Activated CD4-positive, alpha-beta T cell treated with anti-CD3 and anti-CD28 coated beads, Interleukin-2, amount 50 U/mL, for 48 hours (primary cell): ENCODE measurements around the gene MLKL.
A peak's percentile ranks its signal among the peaks of the same experiment; 100 is the strongest.
"Not testable (repeated sequence)": the region's sequence is repeated elsewhere in the genome, so short reads cannot be mapped to it uniquely, and the experiment has no call there.

Source experiments
- DNase-seq, 2 experiments: peaks; one replicate each; pipeline ENCODE4 v3.0.0-alpha.2; 2020

Gene MLKL

DNA sequence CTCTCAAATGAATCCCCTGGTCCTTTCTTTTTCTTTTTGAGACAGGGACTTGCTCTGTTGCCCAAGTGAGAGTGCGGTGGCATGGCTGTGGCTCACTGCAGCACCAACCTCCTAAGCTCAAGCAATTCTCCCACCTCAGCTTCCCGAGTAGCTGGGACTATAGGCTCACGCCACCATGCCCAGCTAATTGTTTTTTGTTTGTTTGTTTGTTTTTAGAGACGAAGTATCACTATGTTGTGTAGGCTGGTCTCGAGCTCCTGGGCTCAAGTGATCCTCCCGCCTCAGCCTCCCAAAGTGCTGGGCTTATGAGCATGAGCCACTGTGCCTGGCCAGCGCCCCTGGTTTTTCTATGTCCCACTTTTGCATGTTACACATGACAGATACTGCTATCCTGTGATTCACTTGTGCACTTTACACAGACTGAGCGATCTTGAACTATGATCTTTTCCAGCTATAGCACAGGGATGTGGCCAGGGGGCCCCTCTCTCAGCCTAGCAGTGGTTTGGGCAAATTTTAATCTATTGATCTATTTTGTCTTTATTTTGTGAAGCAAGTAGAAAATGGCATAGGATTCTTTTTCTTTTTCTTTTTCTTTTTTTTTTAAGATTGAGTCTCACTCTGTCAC, 31.3 kb upstream of the MLKL start:
- no peak for DNase-seq

DNA sequence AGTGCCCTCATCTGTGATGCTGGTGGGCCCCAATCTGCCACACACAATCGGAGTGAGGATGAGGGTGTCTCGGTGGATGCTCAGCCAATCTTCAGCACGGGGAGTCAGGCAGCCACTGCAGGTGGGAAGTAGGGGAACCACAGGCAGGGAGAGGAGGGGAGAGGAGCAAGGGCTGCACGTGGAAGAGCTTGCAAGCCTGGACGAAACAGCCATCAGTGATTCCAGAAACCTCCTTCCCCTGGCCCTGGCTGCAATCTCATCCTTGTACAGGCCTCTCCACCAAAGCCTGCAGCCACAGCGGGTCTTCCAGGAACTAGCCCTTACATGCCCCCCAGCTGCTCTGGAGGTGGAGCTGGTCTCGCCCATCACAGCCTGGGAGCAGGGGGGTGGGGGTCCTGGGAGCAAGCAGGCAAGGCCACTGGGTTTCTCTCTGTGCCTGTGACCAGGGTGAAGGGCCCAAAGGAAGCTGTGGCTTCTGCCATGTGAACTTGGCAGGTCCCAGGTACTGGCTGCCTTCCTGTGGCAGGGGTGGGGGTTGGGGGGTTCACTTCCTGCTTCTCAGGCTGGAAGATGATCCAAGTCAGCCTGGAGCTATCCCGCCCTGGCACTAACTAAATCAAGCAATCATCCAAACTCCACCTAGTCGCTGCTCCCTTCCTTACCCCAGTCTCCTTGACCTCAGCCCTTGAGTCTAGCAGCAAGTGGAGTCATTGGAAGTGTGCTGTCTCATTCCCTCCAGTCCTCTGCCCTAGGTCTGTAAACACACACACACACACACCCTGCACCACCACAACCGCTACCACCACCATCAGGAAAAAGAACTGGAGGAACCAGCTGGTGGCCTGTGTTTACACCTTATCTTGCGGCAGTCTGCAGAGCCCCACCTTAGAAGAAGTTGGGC, 29.4 kb upstream of the MLKL start:
- no peak for DNase-seq

DNA sequence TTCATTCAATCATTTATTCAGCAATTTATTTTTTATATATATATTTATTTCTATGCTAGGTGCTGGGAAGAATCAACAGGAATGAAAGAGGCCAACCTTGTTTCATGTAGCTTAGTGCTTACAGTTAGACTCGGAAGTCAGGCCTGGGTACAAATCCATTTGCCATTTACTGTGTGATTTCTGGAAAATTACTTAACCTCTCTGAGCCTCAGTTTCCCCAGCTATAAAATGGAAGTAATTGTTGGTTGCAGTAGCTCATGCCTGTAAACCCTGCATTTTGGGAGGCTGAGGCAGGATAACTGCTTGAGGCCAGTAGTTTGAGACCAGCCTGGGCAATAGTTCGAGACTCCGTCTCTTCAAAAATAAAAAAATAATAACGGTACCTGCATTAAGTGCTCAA, 27.2 kb upstream of the MLKL start:
- DNase-seq = no peak

DNA sequence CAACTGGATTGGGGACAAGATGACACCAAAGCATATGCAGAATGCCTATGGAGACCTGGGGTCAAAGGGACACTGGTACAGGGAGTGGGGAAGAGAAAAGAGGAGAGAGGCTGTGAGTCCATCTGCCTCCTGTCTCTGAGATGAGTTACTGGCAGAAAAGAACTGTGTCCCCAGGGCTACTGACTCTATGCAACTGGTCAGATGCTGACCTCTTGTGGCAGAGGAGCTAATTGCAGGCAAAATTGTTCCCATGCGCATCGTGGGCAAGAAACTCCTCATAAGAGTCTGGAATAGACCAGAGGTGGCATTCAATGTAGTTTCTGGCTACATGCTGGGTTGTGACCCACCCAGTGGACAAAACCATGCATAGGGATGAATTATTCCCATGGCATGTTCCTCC, 26.1 kb upstream of the MLKL start:
- DNase-seq = peak; percentile 56 to 68

DNA sequence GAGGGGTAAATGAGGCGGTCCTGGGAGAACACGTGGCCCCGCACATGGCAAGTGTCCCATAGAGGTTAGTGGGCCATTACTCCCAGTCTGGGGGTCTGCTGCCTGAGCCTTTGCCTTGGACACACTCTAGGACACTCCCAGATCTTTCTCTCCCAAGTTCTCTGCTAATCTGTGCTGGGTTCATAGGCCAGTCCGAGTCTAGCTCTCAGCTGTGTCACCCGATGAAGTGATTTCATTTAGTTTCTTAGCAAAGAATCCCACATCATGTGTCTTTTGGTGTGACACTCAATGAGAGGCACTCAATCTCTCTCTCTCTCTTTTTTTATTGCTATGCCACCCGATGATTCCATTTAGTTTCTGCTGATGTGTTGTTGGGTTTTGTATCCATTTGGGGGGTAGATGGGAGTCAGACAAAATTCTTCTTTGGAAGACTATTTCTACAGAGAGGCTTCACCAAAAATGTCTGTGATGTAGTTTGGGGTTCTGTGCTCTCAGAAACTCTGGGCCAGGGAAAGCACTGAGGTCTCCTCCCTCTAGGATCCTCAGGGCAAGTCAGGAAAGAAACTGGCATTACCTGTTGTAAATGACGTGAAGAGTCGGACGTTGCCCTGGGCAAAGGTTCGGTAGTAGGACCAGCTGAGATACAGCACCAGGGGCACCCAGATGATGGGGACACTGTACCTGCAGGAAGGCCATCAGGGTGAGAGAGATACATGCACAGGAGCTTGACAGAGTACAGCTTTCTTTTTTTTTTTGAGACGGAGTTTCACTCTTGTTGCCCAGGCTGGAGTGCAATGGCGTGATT, 25.2 kb upstream of the MLKL start:
- no peak for DNase-seq

DNA sequence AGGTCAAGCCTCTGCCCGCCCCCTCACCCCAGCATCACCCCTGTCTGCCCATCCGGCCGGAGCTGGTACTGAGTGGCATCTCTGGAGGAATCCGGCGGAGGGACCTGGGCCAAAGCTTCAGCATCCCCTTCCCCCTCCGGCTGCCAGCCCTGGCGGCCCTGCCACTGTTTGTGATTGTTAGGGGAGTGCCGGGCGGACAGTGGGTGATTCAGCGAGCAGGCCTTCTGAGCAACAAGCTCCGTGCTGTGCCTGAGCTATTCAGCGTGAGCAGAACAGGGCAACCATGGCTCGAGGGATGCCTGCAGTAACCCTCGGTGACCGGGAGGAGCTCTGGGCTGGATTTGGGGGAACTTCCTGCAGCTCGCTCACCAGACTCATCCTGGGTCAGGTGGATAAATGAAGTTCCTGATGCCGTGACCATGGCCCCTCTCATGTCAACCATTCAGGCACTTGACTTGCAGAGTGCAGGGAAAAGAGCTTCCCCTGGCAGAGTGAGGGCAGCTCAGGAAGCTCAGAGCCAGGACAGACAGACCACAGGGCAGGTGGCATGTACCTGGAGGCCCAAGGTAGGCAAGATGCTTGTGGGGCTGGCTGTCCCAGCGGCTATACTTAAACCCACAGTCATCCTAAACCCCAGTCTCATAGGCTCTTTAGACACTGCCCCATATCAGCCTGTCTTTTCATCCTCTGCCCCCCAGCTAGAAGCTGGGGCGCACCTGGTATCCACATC, 24.3 kb upstream of the MLKL start:
- no peak for DNase-seq

DNA sequence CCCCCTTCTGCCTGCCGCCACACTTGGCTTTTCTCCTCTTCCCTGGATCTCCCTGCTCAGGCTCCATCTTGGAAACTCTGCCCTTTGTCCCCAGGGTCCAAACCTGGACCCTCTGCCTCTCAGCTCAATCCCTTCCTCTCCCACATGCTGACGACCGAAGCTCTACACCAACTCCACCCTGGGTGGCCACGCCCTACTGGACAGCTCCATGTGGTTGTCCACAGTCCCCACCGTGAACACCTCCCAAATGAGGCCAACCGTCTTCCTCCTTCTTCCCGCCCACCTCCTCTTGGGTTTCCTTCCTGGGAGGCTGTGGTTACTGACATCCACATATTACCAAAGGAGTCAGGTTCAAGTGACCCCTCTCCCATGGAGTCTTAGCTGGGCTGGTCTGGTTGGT, 22.6 kb upstream of the MLKL start:
- no peak for DNase-seq

DNA sequence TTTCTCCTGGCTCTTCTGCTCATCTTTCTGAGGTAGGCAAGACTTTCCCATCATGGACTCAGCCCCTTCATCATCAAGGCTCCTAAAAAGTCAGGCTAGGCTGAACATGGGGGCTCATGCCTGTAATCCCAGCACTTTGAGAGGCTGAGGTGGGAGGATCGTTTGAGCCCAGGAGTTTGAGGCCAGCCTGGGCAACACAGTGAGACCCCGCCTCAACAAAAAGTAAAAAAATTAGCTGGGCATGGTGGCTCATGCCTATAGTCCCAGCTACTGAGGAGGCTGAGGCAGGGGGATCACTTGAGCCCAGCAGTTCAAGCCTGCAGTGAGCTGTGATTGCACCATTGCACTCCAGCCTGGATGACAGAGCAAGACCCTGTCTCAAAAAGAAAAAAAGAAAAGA, 21.5 kb upstream of the MLKL start:
- not testable (repeated sequence) for DNase-seq

DNA sequence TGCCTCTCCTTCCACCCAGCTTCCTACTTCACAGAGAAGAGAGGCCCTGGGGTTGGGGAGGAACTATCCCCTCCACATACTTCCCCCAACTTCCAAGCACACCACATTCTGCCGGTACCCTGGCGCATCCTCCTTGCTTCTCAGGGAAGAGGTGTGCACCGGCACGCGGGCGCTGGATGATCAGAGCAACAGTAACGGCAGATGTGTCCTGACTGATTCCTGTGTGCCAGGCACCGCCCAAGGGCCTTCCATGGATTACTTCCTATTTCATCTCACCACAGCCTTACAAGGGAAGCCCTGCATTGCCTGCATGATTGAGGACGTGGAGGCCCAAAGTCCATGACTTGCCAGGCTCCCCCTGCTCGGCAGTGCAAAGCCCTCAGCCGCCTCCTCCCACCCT, 21.1 kb upstream of the MLKL start:
- DNase-seq = no peak

DNA sequence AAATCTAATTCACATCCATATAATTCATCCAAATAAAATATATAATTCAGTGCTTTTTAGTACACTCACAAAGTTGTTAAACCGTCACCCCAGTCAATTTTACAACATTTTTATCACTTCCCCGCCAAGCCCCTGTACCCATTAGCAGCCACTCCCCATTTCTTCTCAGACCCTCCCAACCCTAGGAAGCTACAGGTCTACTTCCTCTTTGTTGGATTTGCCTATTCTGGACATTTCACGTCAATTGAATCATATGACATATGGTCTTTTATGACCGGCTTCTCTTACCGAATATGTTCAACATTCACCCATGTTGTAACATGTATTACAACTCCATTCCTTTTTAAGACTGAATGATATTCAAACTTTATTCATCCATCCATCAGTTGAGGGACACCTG, 19.9 kb upstream of the MLKL start:
- no peak for DNase-seq

DNA sequence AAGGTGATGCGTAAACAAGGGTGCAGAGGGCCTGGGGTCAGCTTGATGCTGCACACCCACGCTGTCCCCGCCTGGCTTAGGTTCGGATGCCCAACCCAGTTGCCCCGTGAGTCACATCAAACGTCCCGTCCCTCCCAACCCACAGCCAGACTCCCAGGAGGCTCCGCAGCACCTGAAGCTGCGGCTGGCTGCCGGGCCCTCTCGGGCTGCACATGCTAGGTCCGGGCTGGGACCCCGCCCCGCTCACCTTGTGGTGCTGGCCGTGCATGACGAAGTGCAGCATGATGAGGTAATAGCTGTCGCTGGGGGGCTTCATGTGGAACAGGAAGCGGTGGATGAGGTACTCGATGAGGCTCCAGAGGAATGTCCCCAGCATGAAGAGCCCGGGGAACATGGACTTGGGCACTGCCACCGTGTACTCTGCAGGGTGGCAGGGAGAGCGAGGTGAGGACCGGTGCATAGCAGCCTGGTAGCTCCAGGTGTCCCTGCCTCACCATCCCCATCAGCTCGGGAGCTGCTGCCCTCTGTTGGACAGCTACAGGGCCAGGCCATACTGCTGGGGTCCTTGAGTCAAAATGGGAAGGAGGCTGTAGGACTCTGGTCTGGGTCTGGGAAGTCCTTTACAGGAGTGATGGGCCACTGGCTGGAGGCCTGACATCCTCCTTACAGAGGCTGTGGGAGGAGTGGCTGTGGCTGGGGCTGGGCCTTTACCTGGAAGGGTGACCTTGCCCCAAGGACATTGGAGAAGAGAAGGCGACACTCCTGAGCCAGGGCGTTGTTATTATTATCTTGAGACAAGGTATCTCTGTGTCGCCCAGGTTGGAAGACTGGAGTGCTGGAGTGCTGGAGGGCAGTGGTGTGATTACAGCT, 18.3 kb upstream of the MLKL start:
- DNase-seq = no peak

DNA sequence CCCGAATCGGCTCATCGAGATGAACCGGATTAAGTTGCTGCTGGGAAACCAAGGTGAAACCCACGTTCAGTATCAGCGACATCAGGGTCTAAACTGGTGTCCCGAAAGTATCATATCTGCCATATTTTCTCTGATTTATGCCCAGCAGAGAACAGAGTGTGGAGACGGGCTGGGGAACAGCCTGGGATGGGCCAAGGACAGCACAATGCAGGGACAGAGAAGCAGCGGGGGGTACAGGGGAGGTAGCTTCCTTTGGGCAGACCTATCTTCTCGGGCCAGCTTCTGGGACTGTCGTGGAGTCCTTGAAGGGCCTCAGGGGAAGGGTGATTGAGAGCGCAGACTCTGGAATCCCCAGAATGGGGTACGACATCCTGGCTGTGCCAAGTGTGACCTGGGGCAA, 17.5 kb upstream of the MLKL start:
- DNase-seq = no peak

DNA sequence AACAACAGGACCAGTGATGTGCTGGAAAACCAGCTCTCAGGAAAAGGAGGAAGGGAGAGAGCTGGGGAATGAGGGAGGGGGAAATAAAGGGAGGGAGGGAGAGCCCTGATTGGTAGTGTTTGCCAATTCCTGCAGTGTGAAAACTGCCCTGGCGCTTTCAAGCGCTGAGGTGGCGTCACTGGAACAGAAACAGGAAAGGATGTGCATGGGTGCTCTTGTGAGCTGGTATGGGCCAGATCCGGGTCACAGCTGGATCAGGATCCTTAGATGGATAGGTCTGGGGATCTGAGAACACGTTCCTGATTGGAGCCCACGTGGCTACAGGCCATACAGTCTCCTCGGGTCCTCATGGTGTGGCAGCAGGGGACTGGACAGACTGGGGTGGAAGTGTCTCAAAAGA, 16.7 kb upstream of the MLKL start:
- no peak for DNase-seq

DNA sequence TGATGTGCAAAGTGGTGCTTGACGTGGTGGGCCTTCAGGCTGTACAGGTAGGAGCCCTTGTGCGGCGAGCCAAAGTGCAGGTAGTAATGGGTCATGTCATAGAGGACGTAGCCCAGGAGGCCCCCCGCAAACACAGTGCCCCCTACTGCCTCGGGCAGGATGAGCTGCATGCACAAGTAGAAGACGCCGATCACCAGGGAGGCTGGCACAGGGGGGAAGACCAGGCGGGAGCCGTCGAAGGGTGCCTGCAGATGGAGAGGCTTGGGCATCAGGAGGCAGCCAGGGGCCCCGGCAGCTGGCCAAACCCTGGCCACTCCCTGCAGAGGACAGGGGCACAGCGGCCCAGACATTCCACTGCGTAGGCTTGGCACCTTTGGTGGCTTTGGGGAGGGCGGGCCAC, 15.7 kb upstream of the MLKL start:
- DNase-seq = no peak

DNA sequence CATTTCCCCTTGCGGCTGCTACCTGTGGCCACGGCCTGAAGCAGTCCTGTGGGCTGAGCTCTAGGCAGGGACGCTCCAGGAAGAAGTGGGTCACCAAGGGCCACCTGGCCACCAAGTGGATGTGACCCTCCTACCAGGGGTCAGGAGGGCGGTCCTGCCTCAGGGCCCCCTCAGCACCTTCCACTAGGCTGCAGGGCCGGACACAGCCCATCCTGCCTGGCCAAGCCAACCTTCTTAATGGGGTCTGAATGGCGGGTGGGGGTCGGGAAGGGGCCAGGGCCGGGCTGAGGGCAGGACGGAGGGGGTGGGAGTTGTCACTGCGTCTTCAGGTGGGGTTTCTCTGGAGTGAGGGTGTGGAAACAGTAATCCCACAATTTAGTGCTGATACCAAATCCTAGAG, 13.2 kb upstream of the MLKL start:
- DNase-seq = no peak

DNA sequence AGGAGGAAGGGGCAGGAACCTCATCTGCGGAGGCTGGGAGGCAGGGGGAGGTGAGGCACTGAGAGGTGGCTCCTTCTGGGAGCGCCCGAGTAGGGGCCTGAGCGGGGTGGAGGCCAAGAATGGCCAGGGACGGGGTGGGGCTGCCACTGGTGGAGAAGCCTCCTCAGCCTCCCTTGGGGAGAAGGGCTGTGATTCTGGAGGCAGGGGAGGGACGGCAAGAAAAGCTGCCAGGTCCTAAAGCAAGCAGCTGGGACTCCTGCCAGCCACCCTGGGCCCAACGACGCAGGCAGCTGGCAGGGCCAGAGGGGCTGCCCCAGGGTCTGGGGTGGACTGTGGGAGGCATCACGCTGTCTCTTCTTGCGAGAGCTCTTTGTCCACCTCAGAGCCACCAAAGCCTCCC, 12.7 kb upstream of the MLKL start:
- DNase-seq = no peak

DNA sequence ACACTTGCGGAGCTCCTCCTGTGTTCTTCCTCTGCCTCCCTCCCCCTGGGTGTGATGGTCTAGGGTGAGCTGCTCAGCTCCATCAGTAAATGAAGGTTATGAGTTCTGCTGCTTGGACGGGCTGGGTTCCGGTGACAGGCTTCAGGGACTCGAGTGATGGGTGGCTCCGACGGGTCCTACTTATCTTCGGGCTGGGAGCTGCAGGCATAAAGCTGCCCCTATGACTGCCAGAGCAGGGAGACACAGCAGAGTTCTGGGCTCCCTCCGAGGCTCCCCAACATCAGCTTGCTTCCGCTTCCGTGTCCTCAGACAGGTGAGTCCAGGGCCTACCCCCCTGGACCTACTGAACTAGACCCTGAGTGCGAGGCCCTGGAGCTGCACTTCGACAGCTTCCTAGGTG, 11.3 kb upstream of the MLKL start:
- DNase-seq = no peak

DNA sequence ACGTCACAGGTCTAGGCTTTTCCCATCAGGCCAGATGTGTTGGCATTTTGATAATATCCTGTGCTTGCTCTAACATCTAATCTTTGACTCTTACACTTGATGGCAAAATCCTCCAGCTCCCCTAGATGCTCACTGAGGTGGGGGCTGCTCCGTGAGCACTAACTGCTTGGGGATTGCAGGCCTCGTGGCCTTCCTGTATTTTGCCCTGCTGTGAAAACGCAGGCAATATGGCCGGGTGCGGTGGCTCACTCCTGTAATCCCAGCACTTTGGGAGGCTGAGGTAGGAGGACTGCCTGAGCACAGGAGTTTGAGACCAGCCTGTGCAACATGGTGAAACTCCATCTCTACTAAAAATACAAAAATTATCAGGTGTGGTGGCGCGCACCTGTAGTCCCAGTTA, 9.7 kb upstream of the MLKL start:
- DNase-seq = no peak

DNA sequence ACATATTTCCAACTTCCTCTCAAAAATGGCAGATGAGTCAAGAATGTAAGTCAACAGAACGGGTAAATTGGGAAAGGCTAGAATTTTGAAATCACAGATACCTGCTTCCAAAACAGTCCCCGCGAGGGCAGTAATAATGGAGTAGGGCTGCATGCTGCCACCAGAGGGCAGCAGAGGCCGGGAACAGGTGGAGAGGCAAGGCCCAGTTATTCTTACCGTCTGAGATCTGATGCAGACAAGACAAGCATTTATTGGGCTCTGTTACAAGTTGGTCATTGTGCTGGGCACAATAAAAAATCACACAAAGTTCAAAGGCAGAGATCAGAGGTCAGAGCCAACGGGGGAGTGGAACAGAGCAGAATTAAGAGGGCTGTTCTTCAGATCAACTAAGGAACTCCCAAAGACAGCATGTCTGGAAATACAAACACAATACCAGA, 8.8 kb upstream of the MLKL start:
- peak; percentile 82 to 85 for DNase-seq

DNA sequence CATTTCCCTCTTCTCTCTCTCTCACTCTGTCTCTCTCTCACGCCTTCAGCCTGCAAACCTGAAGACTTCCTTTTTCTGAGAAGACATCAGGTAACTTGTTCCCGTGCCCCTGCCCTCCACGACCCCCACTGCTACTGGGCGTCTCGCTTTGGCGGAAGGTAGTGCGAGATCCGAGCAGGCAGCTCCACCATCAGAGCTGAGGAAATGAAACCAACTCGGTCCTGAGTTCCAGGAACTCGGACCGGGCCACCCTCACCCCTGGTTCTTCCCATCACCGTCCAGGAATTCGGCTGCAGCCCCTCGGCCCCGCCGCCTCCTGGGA, 585 bp downstream of the MLKL start:
- peak in 1 of 2 experiments; percentile 37 for DNase-seq

DNA sequence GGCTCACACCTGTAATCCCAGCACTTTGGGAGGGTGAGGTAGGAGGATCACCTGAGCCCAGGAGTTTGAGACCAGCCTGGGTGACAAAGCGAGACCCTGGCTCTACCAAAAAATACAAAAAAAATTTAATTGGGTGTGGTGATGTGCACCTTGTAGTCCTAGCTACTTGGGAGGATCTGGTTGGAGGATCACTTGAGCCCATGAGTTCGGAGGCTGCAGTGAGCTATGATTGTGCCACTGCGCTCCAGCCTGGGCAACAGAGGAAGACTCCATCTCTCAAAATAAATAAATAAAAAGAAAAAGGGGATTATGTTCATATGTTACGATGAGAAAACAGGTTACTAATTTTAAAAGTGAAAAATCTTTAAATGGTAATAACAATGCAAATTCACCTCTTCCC, 996 bp downstream of the MLKL start:
- peak in 1 of 2 experiments; percentile 19 for DNase-seq

DNA sequence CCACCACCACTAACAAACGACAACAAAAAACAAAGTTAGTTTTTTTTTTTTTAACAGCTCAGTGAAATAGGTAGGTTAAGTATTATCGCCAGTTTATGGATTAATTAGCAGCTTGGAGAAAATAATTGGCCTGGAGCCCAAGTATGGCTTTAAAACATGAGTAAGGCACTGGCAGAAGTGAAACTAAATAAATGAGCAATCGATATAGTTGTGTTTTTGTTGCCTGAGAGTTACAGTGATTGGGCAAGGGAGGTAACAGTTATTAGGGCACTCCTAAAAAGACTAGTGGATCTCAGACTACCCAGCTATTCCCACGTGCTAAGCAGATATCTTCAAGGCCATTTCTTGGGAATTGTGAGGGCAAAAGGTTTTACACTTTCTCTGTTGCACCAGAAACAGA, 2.4 kb downstream of the MLKL start:
- DNase-seq = no peak
